Right atrium auricular region (tissue), 2 donors: Measurements from ENCODE around the gene RIMS1. TPM values are rescaled to one million over a fixed set of nuclear protein-coding genes. Genes with fewer than 3 reads are reported as not detected.

ENCODE experiments used
- DNase-seq: peaks from one replicate; pipeline ENCODE4 v3.0.0-alpha.2; 2019; ENCODE audit warnings: low spot score
- H3K27ac ChIP-seq, 2 donors: fragments of 200-600 bp; sonication (generic); 1 replicate in 1 of 2; 2 replicates in 1 of 2; pipeline ENCODE4 v1.5.1; 2016 to 2019
- H3K27me3 ChIP-seq, 2 donors: fragments of 200-600 bp; sonication (generic); one replicate each; pipeline versions ENCODE4 v1.5.1 to v1.6.0; 2017 to 2019
- H3K36me3 ChIP-seq: fragments of 200-600 bp; sonication (generic); one replicate; pipeline ENCODE4 v1.5.1; 2016
- H3K4me1 ChIP-seq, 2 donors: fragments of 200-600 bp; sonication (generic); one replicate each; pipeline versions ENCODE4 v1.5.1 to v1.6.0; 2017 to 2019
- H3K4me3 ChIP-seq, 2 donors: fragments of 200-600 bp; sonication (generic); 1 replicate in 1 of 2; 2 replicates in 1 of 2; pipeline ENCODE4 v1.5.1; 2017 to 2019; ENCODE audit warnings: mild to moderate bottlenecking in 1 of 2, moderate library complexity in 1 of 2
- H3K9me3 ChIP-seq, 2 donors: fragments of 200-600 bp; sonication (generic); one replicate each; pipeline ENCODE4 v1.5.1; 2019
- CTCF ChIP-seq, 2 donors: fragments of 200-600 bp; sonication (generic); IDR thresholded peaks; one replicate each; pipeline ENCODE4 v1.5.1; 2019; ENCODE audit warnings: antibody characterized with exemption in 2 of 2
- total RNA-seq, 2 donors: library from RNA; depleted of rRNA; stranded (reverse); fragments of >200 nt; gene quantifications; one replicate each; pipeline ENCODE4 v1.1.0, GENCODE V29; 2016

RIMS1 gene
- total RNA-seq, 2 donors from 2014 or later: 0.55 to 1.3 TPM

- no peak for TF ChIP-seq CTCF (IDR thresholded peaks at IDR 0.05)
These were observed 247.0 kb downstream of the RIMS1 start for GRCh38 chr6:72133324-72133723.

GRCh38 chr6:72140795-72141194, 254.4 kb downstream of the RIMS1 start:
- no peak for DNase-seq
- Histone ChIP-seq H3K27me3 (no peaks in the 10 kb centered on the region), H3K4me3 (no peak overlapping the region), H3K9me3 (no peaks in the 10 kb centered on the region), H3K27ac (no peak overlapping the region), H3K4me1 (no peaks in the 10 kb centered on the region), H3K36me3 (no peaks in the 10 kb centered on the region)
- no peak for TF ChIP-seq CTCF (IDR thresholded peaks at IDR 0.05)

More at GRCh38 chr6:72133324-72133723, 247.0 kb downstream of the RIMS1 start:
- H3K4me3 ChIP-seq: no peak overlapping the region
- no peaks in the 10 kb centered on the region for H3K36me3 ChIP-seq
- H3K27ac ChIP-seq: no peak overlapping the region
- DNase-seq: no peak
- no peaks in the 10 kb centered on the region for H3K27me3 ChIP-seq
- no peaks in the 10 kb centered on the region for H3K4me1 ChIP-seq
- H3K9me3 ChIP-seq: no peaks in the 10 kb centered on the region

- Histone ChIP-seq H3K36me3 (no peaks in the 10 kb centered on the region), H3K27ac (no peak overlapping the region), H3K4me3 (no peak overlapping the region), H3K9me3 (peaks cover 0 to 10% of the 10 kb centered on the region in 2 donors), H3K4me1 (no peaks in the 10 kb centered on the region), H3K27me3 (no peaks in the 10 kb centered on the region)
- DNase-seq: no peak
- TF ChIP-seq CTCF (IDR thresholded peaks at IDR 0.05): no peak
These were observed 263.4 kb downstream of the RIMS1 start for GRCh38 chr6:72149715-72150114.

GRCh38 chr6:72151742-72152141, 265.4 kb downstream of the RIMS1 start:
- no peaks in the 10 kb centered on the region for H3K27me3 ChIP-seq
- DNase-seq: no peak
- no peaks in the 10 kb centered on the region for H3K36me3 ChIP-seq
- no peak overlapping the region for H3K27ac ChIP-seq
- TF ChIP-seq CTCF (IDR thresholded peaks at IDR 0.05): no peak
- H3K9me3 ChIP-seq: peaks cover 0 to 10% of the 10 kb centered on the region in 2 donors
- no peaks in the 10 kb centered on the region for H3K4me1 ChIP-seq
- no peak overlapping the region for H3K4me3 ChIP-seq

- no peak for DNase-seq
- no peaks in the 10 kb centered on the region for H3K27me3 ChIP-seq
- no peaks in the 10 kb centered on the region for H3K9me3 ChIP-seq
- no peak overlapping the region for H3K4me3 ChIP-seq
- H3K36me3 ChIP-seq: no peaks in the 10 kb centered on the region
- no peak overlapping the region for H3K27ac ChIP-seq
- no peaks in the 10 kb centered on the region for H3K4me1 ChIP-seq
- no peak for TF ChIP-seq CTCF (IDR thresholded peaks at IDR 0.05)
These were observed 289.6 kb downstream of the RIMS1 start for GRCh38 chr6:72175916-72176315.
